Lower lobe of right lung (tissue), 2 donors: ENCODE results near the gene ATAD3A. TPM values are rescaled to one million over a fixed set of nuclear protein-coding genes. Genes with fewer than 3 reads are reported as not detected.
A peak's percentile ranks its signal among the peaks of the same experiment; 100 is the strongest.
"Not testable (repeated sequence)": the region's sequence is repeated elsewhere in the genome, so short reads cannot be mapped to it uniquely, and the experiment has no call there.

ENCODE experiments used
- ATAC-seq, 2 donors: fragments of 200-7000 bp; cut with Tn5 transposase; one replicate each; pipeline ENCODE4 v1.9.1; 2020 to 2022; ENCODE audit warnings: mild to moderate bottlenecking in 2 of 2, moderate library complexity in 2 of 2
- DNase-seq: peaks from one replicate; pipeline ENCODE4 v3.0.0-alpha.2; 2020
- H3K27ac ChIP-seq: fragments of 200-600 bp; one replicate; pipeline ENCODE4 v1.8.0; 2022
- H3K27me3 ChIP-seq: fragments of 200-600 bp; one replicate; pipeline ENCODE4 v1.8.0; 2022; ENCODE audit warnings: low read depth
- H3K36me3 ChIP-seq: fragments of 200-600 bp; one replicate; pipeline ENCODE4 v1.8.0; 2022; ENCODE audit warnings: mild to moderate bottlenecking
- H3K4me1 ChIP-seq: fragments of 200-600 bp; one replicate; pipeline ENCODE4 v1.8.0; 2022
- H3K4me3 ChIP-seq: fragments of 200-600 bp; one replicate; pipeline ENCODE4 v1.8.0; 2022; ENCODE audit warnings: mild to moderate bottlenecking
- H3K9me3 ChIP-seq: fragments of 200-600 bp; one replicate; pipeline ENCODE4 v1.8.0; 2022
- CTCF ChIP-seq: fragments of 200-600 bp; IDR thresholded peaks from one replicate; pipeline ENCODE4 v1.8.0; 2022; ENCODE audit warnings: antibody characterized with exemption, mild to moderate bottlenecking
- intact Hi-C: fragments of 100-400 bp; cut with DNase I; formaldehyde crosslinking; loops from one replicate; pipeline ENCODE4 v1.11.0; 2022
- total RNA-seq: library from RNA; stranded (reverse); fragmentation: NEBNext Ultra II Directional; extraction: Animal tissue kit (Norgen Biotek cat#: 25700); gene quantifications from one replicate; pipeline ENCODE4 v1.2.1, GENCODE V29; 2021
- donor health status: DM: no; HTN: yes; CAD: no; lungs with severe emphysema.

Gene ATAD3A
- total RNA-seq, 1 donor from 2014 or later: 14.1 TPM

GRCh38 chr1:1554926-1555915, 43.3 kb downstream of the ATAD3A start:
- no peak for TF ChIP-seq CTCF
- Histone ChIP-seq H3K4me3 (no peak overlapping the region), H3K27ac (peak overlapping the region; percentile 11), H3K36me3 (peaks cover 12% of the 10 kb centered on the region), H3K27me3 (no peaks in the 10 kb centered on the region), H3K9me3 (no peaks in the 10 kb centered on the region), H3K4me1 (no peaks in the 10 kb centered on the region)
- intact Hi-C loops: no loop called here
- peak; percentile 13 to 20 for ATAC-seq
- no peak for DNase-seq

- Histone ChIP-seq H3K27me3 (no peaks in the 10 kb centered on the region), H3K4me1 (no peaks in the 10 kb centered on the region), H3K36me3 (peaks cover 24% of the 10 kb centered on the region), H3K27ac (no peak overlapping the region), H3K4me3 (no peak overlapping the region), H3K9me3 (no peaks in the 10 kb centered on the region)
- no peak for DNase-seq
- no peak for ATAC-seq
- intact Hi-C loops: no loop called here
- TF ChIP-seq CTCF: no peak
Measured at GRCh38 chr1:1556505-1556904, 44.5 kb downstream of the ATAD3A start.

GRCh38 chr1:1556961-1557360, 45.0 kb downstream of the ATAD3A start:
- H3K4me3 ChIP-seq, DNase-seq, H3K27me3 ChIP-seq, H3K9me3 ChIP-seq, intact Hi-C loops, H3K27ac ChIP-seq, H3K4me1 ChIP-seq, ATAC-seq: not testable (repeated sequence)
- peaks cover 29% of the 10 kb centered on the region for H3K36me3 ChIP-seq

- ATAC-seq, DNase-seq, H3K9me3 ChIP-seq, H3K4me3 ChIP-seq, H3K27ac ChIP-seq, H3K27me3 ChIP-seq, H3K4me1 ChIP-seq, intact Hi-C loops: not testable (repeated sequence)
- H3K36me3 ChIP-seq: peaks cover 36% of the 10 kb centered on the region
Measured at GRCh38 chr1:1557688-1558087, 45.7 kb downstream of the ATAD3A start.

- Histone ChIP-seq H3K36me3 (peaks cover 45% of the 10 kb centered on the region), H3K4me3 (no peak overlapping the region), H3K9me3 (no peaks in the 10 kb centered on the region), H3K27me3 (no peaks in the 10 kb centered on the region), H3K27ac (no peak overlapping the region), H3K4me1 (peaks cover 5% of the 10 kb centered on the region)
- intact Hi-C loops: no loop called here
- no peak for ATAC-seq
- TF ChIP-seq CTCF: no peak
- no peak for DNase-seq
Measured at GRCh38 chr1:1558591-1558990, 46.6 kb downstream of the ATAD3A start.

- no peak overlapping the region for H3K27ac ChIP-seq
- no peak for ATAC-seq
- H3K36me3 ChIP-seq: peaks cover 50% of the 10 kb centered on the region
- H3K4me1 ChIP-seq: peaks cover 5% of the 10 kb centered on the region
- H3K4me3 ChIP-seq: no peak overlapping the region
- H3K27me3 ChIP-seq: no peaks in the 10 kb centered on the region
- intact Hi-C loops: no loop called here
- H3K9me3 ChIP-seq: no peaks in the 10 kb centered on the region
- TF ChIP-seq CTCF: no peak
- no peak for DNase-seq
Measured at GRCh38 chr1:1559066-1559465, 47.1 kb downstream of the ATAD3A start.
